ENCODE results near the gene REV1.

DNA sequence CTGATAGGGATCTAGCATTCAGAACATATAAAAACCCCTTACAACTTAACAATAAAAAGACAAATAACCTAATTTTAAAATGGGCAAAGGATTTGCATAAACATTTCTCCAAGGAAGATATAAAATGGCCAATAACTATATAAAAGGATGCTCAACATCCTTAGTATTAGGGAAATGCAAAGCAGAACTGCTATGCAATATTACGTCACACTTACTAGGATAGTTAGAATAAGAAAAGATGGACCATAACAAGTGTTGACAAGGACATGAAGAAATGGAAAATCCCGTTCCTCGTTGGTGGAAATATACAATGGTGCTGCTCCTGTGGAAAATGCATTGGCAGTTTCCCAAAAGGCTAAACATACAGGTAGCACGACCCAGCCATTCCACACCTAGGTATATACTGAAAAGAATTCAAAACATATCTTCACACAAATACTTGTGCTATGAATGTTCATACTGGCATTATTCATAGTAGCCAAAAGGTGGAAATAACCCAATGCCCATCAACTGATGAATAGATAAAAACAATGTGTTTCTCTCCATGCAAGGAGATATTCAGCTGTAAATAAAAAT, 48.2 kb upstream of the REV1 start:
- TF ChIP-seq ZNF292 (tag by site-specific recombination; IDR thresholded peaks at IDR 0.05; ENCODE audit: borderline replicate concordance, low read depth), result no peak
- no peak for TF ChIP-seq ZNF426 (tag by site-specific recombination; IDR thresholded peaks at IDR 0.05)
- no peak for TF ChIP-seq ZNF239 (tag by site-specific recombination; IDR thresholded peaks at IDR 0.05)
- TF ChIP-seq ZNF792 (tag by site-specific recombination; IDR thresholded peaks at IDR 0.05), result no peak
- TF ChIP-seq ZNF768 (tag by site-specific recombination; IDR thresholded peaks at IDR 0.05), result no peak
- no peak for TF ChIP-seq ZNF585B (tag by site-specific recombination; IDR thresholded peaks at IDR 0.05)
- no peak for TF ChIP-seq YY1 (tag by site-specific recombination; IDR thresholded peaks at IDR 0.05)
- TF ChIP-seq, protein P1, sequence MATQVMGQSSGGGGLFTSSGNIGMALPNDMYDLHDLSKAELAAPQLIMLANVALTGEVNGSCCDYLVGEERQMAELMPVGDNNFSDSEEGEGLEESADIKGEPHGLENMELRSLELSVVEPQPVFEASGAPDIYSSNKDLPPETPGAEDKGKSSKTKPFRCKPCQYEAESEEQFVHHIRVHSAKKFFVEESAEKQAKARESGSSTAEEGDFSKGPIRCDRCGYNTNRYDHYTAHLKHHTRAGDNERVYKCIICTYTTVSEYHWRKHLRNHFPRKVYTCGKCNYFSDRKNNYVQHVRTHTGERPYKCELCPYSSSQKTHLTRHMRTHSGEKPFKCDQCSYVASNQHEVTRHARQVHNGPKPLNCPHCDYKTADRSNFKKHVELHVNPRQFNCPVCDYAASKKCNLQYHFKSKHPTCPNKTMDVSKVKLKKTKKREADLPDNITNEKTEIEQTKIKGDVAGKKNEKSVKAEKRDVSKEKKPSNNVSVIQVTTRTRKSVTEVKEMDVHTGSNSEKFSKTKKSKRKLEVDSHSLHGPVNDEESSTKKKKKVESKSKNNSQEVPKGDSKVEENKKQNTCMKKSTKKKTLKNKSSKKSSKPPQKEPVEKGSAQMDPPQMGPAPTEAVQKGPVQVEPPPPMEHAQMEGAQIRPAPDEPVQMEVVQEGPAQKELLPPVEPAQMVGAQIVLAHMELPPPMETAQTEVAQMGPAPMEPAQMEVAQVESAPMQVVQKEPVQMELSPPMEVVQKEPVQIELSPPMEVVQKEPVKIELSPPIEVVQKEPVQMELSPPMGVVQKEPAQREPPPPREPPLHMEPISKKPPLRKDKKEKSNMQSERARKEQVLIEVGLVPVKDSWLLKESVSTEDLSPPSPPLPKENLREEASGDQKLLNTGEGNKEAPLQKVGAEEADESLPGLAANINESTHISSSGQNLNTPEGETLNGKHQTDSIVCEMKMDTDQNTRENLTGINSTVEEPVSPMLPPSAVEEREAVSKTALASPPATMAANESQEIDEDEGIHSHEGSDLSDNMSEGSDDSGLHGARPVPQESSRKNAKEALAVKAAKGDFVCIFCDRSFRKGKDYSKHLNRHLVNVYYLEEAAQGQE (tag by site-specific recombination; IDR thresholded peaks at IDR 0.05), result no peak
- TF ChIP-seq, protein P2, sequence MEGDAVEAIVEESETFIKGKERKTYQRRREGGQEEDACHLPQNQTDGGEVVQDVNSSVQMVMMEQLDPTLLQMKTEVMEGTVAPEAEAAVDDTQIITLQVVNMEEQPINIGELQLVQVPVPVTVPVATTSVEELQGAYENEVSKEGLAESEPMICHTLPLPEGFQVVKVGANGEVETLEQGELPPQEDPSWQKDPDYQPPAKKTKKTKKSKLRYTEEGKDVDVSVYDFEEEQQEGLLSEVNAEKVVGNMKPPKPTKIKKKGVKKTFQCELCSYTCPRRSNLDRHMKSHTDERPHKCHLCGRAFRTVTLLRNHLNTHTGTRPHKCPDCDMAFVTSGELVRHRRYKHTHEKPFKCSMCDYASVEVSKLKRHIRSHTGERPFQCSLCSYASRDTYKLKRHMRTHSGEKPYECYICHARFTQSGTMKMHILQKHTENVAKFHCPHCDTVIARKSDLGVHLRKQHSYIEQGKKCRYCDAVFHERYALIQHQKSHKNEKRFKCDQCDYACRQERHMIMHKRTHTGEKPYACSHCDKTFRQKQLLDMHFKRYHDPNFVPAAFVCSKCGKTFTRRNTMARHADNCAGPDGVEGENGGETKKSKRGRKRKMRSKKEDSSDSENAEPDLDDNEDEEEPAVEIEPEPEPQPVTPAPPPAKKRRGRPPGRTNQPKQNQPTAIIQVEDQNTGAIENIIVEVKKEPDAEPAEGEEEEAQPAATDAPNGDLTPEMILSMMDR (tag by site-specific recombination; IDR thresholded peaks at IDR 0.05), result no peak
- no peak for TF ChIP-seq REPIN1 (tag by site-specific recombination; IDR thresholded peaks at IDR 0.05; ENCODE audit: low read depth)
